Tibial nerve (tissue), 3 donors: Measurements from ENCODE around the gene SLC7A6.

Experiments used
- CTCF ChIP-seq, 5 experiments: fragments of 200-600 bp in 3 of 5; fragments of 450-650 bp in 2 of 5; sonication (generic) in 3 of 5; IDR thresholded peaks; one replicate each; pipeline ENCODE4 v1.5.1; 2016 to 2019; ENCODE audit warnings: antibody characterized with exemption in 5 of 5, mild to moderate bottlenecking in 3 of 5, moderate library complexity in 2 of 5
- POLR2A ChIP-seq, 2 donors: fragments of 450-650 bp; IDR thresholded peaks; one replicate each; pipeline ENCODE4 v1.6.1; 2017; ENCODE audit warnings: antibody characterized with exemption in 2 of 2, mild to moderate bottlenecking in 2 of 2, moderate library complexity in 2 of 2

GRCh38 chr16:68270353-68270752 is 6.0 kb downstream of the SLC7A6 start:
- TF ChIP-seq CTCF (IDR thresholded peaks at IDR 0.05) (no peak), POLR2A (IDR thresholded peaks at IDR 0.05) (no peak)
